IMR-90 (cell line): Measurements from ENCODE around the gene TTC23L. TPM values are rescaled to one million over a fixed set of nuclear protein-coding genes. Genes with fewer than 3 reads are reported as not detected.

ENCODE experiments used
- ATAC-seq: fragments of 200-7000 bp; cut with Tn5 transposase; 2 replicates; pipeline ENCODE4 v1.9.1; 2020; ENCODE audit warnings: low read depth, mild to moderate bottlenecking, moderate library complexity
- BruUV-seq: library from RNA; stranded (reverse); fragments of 400-500 nt; replicated peaks from 2 replicates; lab custom pipeline; 2021; lab: Mats Ljungman, UMichigan
- CTCF ChIA-PET: fragments of 300-600 bp; formaldehyde crosslinking; extraction: SDS; loops from one replicate; lab custom pipeline; 2021; ENCODE audit warnings: antibody characterized with exemption; lab: Yijun Ruan, JAX
- POLR2A ChIA-PET: fragments of 300-600 bp; sonication (Branson Sonifier 250); formaldehyde crosslinking; loops from one replicate; lab custom pipeline; 2022; ENCODE audit warnings: antibody characterized with exemption; ENCODE audit not compliant: unreplicated experiment; lab: Charles Lee
- DNase-seq: peaks from one replicate; pipeline ENCODE4 v3.0.0; 2013
- H2AFZ ChIP-seq: replicated peaks from 2 replicates; pipeline ENCODE3; 2013; ENCODE audit warnings: low read length, mild to moderate bottlenecking; ENCODE audit not compliant: poor library complexity
- H2AK5ac ChIP-seq: 2 replicates; pipeline ENCODE4 v1.6.1; 2013; ENCODE audit warnings: low read depth, low read length, inconsistent platforms
- H2AK9ac ChIP-seq: replicated peaks from 2 replicates; pipeline ENCODE3; 2013; ENCODE audit warnings: mild to moderate bottlenecking, low read depth, low read length, moderate library complexity; ENCODE audit not compliant: poor library complexity
- H2BK120ac ChIP-seq: 2 replicates; pipeline ENCODE4 v1.6.1; 2013; ENCODE audit warnings: low read depth, low read length, inconsistent platforms
- H2BK15ac ChIP-seq: 3 replicates; pipeline ENCODE4 v1.6.1; 2013; ENCODE audit warnings: low read depth, low read length, inconsistent platforms
- H2BK20ac ChIP-seq: 2 replicates; pipeline ENCODE4 v1.6.1; 2013; ENCODE audit warnings: low read depth, mild to moderate bottlenecking, inconsistent platforms, low read length, moderate library complexity
- H2BK5ac ChIP-seq: 2 replicates; pipeline ENCODE4 v1.6.1; 2013; ENCODE audit warnings: mild to moderate bottlenecking, low read depth, low read length, inconsistent platforms; ENCODE audit not compliant: poor library complexity, severe bottlenecking
- H3K14ac ChIP-seq: replicated peaks from 2 replicates; pipeline ENCODE4 v1.6.1; 2013; ENCODE audit warnings: low read depth, low read length, inconsistent platforms
- H3K18ac ChIP-seq: 2 replicates; pipeline ENCODE4 v1.6.1; 2013; ENCODE audit warnings: low read depth, low read length, control low read depth
- H3K23ac ChIP-seq: 2 replicates; pipeline ENCODE4 v1.6.1; 2013; ENCODE audit warnings: low read depth, low read length, inconsistent platforms
- H3K27ac ChIP-seq: 2 replicates; pipeline ENCODE4 v1.5.1; 2013; ENCODE audit warnings: mild to moderate bottlenecking, control low read depth, low read length; ENCODE audit not compliant: insufficient read depth
- H3K27me3 ChIP-seq: 2 replicates; pipeline ENCODE4 v1.6.1; 2013; ENCODE audit warnings: low read length; ENCODE audit not compliant: control insufficient read depth, insufficient read depth
- H3K36me3 ChIP-seq: 2 replicates; pipeline ENCODE4 v1.6.1; 2013; ENCODE audit warnings: low read length, mixed read lengths; ENCODE audit not compliant: control insufficient read depth, insufficient read depth
- H3K4ac ChIP-seq: 2 replicates; pipeline ENCODE4 v1.6.1; 2013; ENCODE audit warnings: low read depth, low read length, inconsistent platforms
- H3K4me1 ChIP-seq: 2 replicates; pipeline ENCODE4 v1.6.1; 2013; ENCODE audit warnings: low read length, mixed read lengths; ENCODE audit not compliant: control insufficient read depth, insufficient read depth
- H3K4me2 ChIP-seq: 2 replicates; pipeline ENCODE4 v1.6.1; 2013; ENCODE audit warnings: low read depth, mild to moderate bottlenecking, control low read depth, low read length, moderate library complexity
- H3K4me3 ChIP-seq: 2 replicates; pipeline ENCODE4 v1.5.1; 2013; ENCODE audit warnings: low read depth, mild to moderate bottlenecking, control low read depth, low read length, moderate library complexity; ENCODE audit not compliant: insufficient read depth
- H3K56ac ChIP-seq: 2 replicates; pipeline ENCODE4 v1.6.1; 2013; ENCODE audit warnings: low read length, inconsistent platforms; ENCODE audit not compliant: insufficient read depth; ENCODE audit errors: extremely low read depth
- H3K79me1 ChIP-seq, 2 experiments: 2 replicates each; pipeline ENCODE4 v1.6.1; 2013; ENCODE audit warnings: low read length in 2 of 2, inconsistent platforms in 1 of 2, low read depth in 1 of 2
- H3K9ac ChIP-seq: 2 replicates; pipeline ENCODE4 v1.6.1; 2013; ENCODE audit warnings: low read depth, low read length, control low read depth
- H3K9me1 ChIP-seq: 2 replicates; pipeline ENCODE4 v1.6.1; 2013; ENCODE audit warnings: low read length, inconsistent platforms; ENCODE audit not compliant: insufficient read depth
- H3K9me3 ChIP-seq: 2 replicates; pipeline ENCODE4 v1.6.1; 2013; ENCODE audit warnings: low read length; ENCODE audit not compliant: control insufficient read depth, insufficient read depth
- H4K20me1 ChIP-seq: 2 replicates; pipeline ENCODE4 v1.6.1; 2013; ENCODE audit warnings: low read length, inconsistent platforms; ENCODE audit not compliant: insufficient read depth
- H4K5ac ChIP-seq: 2 replicates; pipeline ENCODE4 v1.6.1; 2013; ENCODE audit warnings: mild to moderate bottlenecking, low read depth, low read length, control low read depth
- H4K8ac ChIP-seq, 2 experiments: 2 replicates each; pipeline ENCODE4 v1.6.1; 2013; ENCODE audit warnings: low read depth in 2 of 2, low read length in 2 of 2, control low read depth in 1 of 2, inconsistent platforms in 1 of 2
- H4K91ac ChIP-seq: 2 replicates; pipeline ENCODE4 v1.6.1; 2013; ENCODE audit warnings: low read depth, low read length, inconsistent platforms; ENCODE audit not compliant: insufficient read depth
- CEBPB ChIP-seq: IDR thresholded peaks from 2 replicates; pipeline ENCODE4 v1.6.1; 2012; ENCODE audit warnings: low read depth, low read length, improper control_type of control experiment
- MAFK ChIP-seq: IDR thresholded peaks from 2 replicates; pipeline ENCODE4 v1.6.1; 2012; ENCODE audit warnings: low read depth, low read length, improper control_type of control experiment
- POLR2A ChIP-seq: IDR thresholded peaks from 2 replicates; pipeline ENCODE4 v1.6.1; 2012; ENCODE audit warnings: mild to moderate bottlenecking, low read depth, low read length
- RCOR1 ChIP-seq: IDR thresholded peaks from 2 replicates; pipeline ENCODE4 v1.6.1; 2012; ENCODE audit warnings: mild to moderate bottlenecking, low read length, improper control_type of control experiment; ENCODE audit not compliant: insufficient replicate concordance
- RFX5 ChIP-seq: IDR thresholded peaks from 2 replicates; pipeline ENCODE4 v1.8.0; 2012; ENCODE audit warnings: low read depth, mild to moderate bottlenecking, low read length, moderate library complexity
- WGBS, 2 experiments: methylation state at CpG; one replicate each; pipeline versions ENCODE4 v1.1.5 to v1.1.7; 2013; ENCODE audit warnings: missing lambda C conversion rate in 2 of 2; ENCODE audit not compliant: insufficient read length in 1 of 2; ENCODE audit errors: extremely low coverage in 2 of 2; 5-methylcytosine and 5-hydroxymethylcytosine counted together
- dilution Hi-C: fragments of 300-500 bp; cut with HindIII; formaldehyde crosslinking; loops from one replicate; pipeline ENCODE4 v1.14.3; 2018; ENCODE audit warnings: low sequenced_read_pairs; ENCODE audit not compliant: unreplicated experiment
- in situ Hi-C: fragments of 300-500 bp; cut with MboI; formaldehyde crosslinking; loops from 3 replicates; pipeline ENCODE4 v1.14.3; 2019; ENCODE audit warnings: low sequenced_read_pairs, inconsistent platforms, mixed read lengths
- intact Hi-C: fragments of 100-400 bp; cut with micrococcal nuclease; formaldehyde crosslinking; loops from 2 replicates; pipeline ENCODE4 v1.10.0; 2022
- polyA plus RNA-seq, 3 experiments: library from polyadenylated mRNA; depleted of rRNA; stranded (reverse); fragments of >200 nt; gene quantifications; 2 replicates each; pipeline ENCODE4 v1.2.3, GENCODE V29; 2012; ENCODE audit warnings: low replicate concordance in 1 of 3
- total RNA-seq: library from RNA; depleted of rRNA; stranded (reverse); fragments of >200 nt; gene quantifications from 2 replicates; pipeline ENCODE4 v1.2.3, GENCODE V29; 2012
- TF ChIP-seq, protein P1 (sequence below): conservative IDR thresholded peaks from 2 replicates; pipeline ENCODE4 v1.5.1; 2012; ENCODE audit warnings: mild to moderate bottlenecking, low read depth, low read length, improper control_type of control experiment
- TF ChIP-seq, protein P2 (sequence below): fragments of 150-350 bp; IDR thresholded peaks from 2 replicates; pipeline ENCODE4 v1.6.1; 2016; ENCODE audit warnings: low read depth, mild to moderate bottlenecking, low read length, moderate library complexity, borderline replicate concordance

The TTC23L gene
- total and polyA plus RNA-seq, 2 of the 4 experiments (the other 2 are of a cell fraction) = under 0.01 TPM; not detected in 1

DNA sequence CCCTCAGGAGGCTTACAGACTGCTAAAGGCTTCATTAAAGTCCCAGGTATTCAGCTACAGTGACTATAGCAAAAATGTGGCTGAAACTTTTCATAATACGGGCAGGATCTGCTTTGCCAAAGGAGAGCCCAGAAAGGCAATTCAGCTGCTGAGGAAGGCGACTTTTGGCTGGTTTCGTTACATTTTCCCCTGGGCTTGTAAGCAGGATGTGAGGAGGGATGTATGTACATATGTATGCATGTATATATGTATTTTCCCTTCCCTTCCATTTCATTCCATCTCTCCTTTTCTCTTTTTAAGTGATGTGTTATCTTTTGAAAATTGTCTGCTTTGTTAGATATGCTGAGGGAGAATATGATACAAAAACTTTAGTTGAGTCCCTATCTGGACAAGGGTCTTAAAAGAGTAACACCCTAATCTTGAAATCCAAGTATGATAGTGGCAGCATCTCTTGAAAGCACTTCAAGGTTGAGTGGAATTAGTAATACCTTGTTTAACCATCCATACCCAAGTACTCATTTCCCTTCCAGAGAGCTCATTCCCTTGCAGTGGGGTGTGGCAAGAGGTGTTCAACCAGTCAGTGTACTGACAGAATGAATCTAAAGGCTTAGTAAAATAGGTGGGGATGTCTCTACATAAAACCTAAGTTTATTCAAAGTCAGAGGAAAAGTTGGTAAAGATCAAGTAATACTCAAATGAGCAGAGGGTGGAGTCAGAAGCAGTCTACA, 47.6 kb downstream of the TTC23L start:
- H4K8ac ChIP-seq = no peak overlapping the region
- H2BK15ac ChIP-seq = no peak overlapping the region
- peaks cover 2% of the 10 kb centered on the region; the same call in 1 of the 2 replicates for H3K27me3 ChIP-seq
- no peak overlapping the region for H3K4ac ChIP-seq
- H3K4me3 ChIP-seq = no peak overlapping the region
- no peaks in the 10 kb centered on the region for H4K20me1 ChIP-seq
- H3K4me1 ChIP-seq = no peaks in the 10 kb centered on the region
- ATAC-seq (no peak), DNase-seq (no peak)
- no peak overlapping the region for H3K56ac ChIP-seq
- no peak overlapping the region for H4K5ac ChIP-seq
- H3K79me1 ChIP-seq = no peaks in the 10 kb centered on the region
- no peak overlapping the region for H3K23ac ChIP-seq
- H2AFZ ChIP-seq = no peak overlapping the region
- no peak overlapping the region for H2BK120ac ChIP-seq
- ChIA-PET CTCF (no interaction called here), POLR2A (interaction anchor here (0.5 kb wide), 1 partner anchor 14 kb away, joined by 4 read pairs; no protein-coding TSS in a partner anchor)
- H3K9me1 ChIP-seq = no peaks in the 10 kb centered on the region
- H3K14ac ChIP-seq = no peak overlapping the region
- TF ChIP-seq RCOR1 (no peak), POLR2A (no peak), MAFK (no peak), CEBPB (no peak), RFX5 (no peak)
- TF ChIP-seq, protein P1, sequence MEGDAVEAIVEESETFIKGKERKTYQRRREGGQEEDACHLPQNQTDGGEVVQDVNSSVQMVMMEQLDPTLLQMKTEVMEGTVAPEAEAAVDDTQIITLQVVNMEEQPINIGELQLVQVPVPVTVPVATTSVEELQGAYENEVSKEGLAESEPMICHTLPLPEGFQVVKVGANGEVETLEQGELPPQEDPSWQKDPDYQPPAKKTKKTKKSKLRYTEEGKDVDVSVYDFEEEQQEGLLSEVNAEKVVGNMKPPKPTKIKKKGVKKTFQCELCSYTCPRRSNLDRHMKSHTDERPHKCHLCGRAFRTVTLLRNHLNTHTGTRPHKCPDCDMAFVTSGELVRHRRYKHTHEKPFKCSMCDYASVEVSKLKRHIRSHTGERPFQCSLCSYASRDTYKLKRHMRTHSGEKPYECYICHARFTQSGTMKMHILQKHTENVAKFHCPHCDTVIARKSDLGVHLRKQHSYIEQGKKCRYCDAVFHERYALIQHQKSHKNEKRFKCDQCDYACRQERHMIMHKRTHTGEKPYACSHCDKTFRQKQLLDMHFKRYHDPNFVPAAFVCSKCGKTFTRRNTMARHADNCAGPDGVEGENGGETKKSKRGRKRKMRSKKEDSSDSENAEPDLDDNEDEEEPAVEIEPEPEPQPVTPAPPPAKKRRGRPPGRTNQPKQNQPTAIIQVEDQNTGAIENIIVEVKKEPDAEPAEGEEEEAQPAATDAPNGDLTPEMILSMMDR = no peak
- TF ChIP-seq, protein P2, sequence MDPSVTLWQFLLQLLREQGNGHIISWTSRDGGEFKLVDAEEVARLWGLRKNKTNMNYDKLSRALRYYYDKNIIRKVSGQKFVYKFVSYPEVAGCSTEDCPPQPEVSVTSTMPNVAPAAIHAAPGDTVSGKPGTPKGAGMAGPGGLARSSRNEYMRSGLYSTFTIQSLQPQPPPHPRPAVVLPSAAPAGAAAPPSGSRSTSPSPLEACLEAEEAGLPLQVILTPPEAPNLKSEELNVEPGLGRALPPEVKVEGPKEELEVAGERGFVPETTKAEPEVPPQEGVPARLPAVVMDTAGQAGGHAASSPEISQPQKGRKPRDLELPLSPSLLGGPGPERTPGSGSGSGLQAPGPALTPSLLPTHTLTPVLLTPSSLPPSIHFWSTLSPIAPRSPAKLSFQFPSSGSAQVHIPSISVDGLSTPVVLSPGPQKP = no peak
- H3K27ac ChIP-seq = no peak overlapping the region
- no TSS peak for BruUV-seq
- H4K91ac ChIP-seq = no peak overlapping the region
- no peak overlapping the region for H2BK5ac ChIP-seq
- H3K9me3 ChIP-seq = no peaks in the 10 kb centered on the region
- H2AK5ac ChIP-seq = no peak overlapping the region
- no CpG with 5 or more reads among the region's 3 CpGs for WGBS, 2 experiments
- dilution Hi-C loops = no loop called here
- H2BK20ac ChIP-seq = no peak overlapping the region
- H3K18ac ChIP-seq = no peak overlapping the region
- in situ Hi-C loops = loop anchor here (25.0 kb wide), 1 partner anchor 899 kb away; the partner anchor contains the start of gene SLC45A2
- no peaks in the 10 kb centered on the region for H3K36me3 ChIP-seq
- no peak overlapping the region for H3K4me2 ChIP-seq
- intact Hi-C loops = no loop called here
- H3K9ac ChIP-seq = no peak overlapping the region
- H2AK9ac ChIP-seq = no peak overlapping the region
